Activated T-cell treated with anti-CD3 and anti-CD28 coated beads for 48 hours (primary cell): ENCODE measurements around the gene STX4.

ENCODE experiments used
- DNase-seq: peaks from one replicate; pipeline ENCODE4 v3.0.0-alpha.2; 2020; ENCODE audit warnings: low read depth

STX4 gene

GRCh38 chr16:31064882-31065461 is 31.6 kb downstream of the STX4 start:
- DNase-seq, result no peak

- DNase-seq, result no peak
Measured at GRCh38 chr16:31067342-31067741, 34.0 kb downstream of the STX4 start.

GRCh38 chr16:31071861-31072260 is 38.5 kb downstream of the STX4 start:
- no peak for DNase-seq

DNA sequence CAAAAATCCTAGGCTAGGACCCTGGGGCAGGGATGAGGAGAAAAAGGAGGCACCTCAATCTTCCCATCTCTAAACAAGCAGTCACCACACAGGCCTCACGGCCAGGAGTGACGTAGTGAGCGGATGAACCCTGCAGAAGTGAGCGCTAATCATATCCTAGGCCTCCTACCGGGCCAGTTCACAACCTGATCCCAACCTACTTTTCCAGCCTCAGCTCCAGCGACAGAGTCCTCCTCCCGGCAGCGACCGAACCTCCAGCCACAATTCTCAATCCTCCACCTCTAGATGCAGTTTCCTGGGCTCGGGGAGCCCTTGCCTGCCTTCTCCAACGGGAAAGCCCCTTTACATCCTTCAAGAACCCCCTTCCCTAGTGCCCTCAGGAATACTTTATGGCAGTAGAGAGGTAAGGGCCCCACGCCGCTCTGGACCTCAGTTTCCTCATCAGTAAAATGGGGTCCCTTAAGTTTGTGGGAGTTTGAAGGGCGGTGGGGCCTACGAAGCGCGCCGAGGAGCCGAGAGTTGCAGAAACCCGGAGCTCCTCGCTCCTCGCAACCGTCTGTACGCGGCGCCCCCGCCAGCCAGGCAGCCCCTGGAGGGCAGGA is 39.3 kb downstream of the STX4 start:
- no peak for DNase-seq

DNA sequence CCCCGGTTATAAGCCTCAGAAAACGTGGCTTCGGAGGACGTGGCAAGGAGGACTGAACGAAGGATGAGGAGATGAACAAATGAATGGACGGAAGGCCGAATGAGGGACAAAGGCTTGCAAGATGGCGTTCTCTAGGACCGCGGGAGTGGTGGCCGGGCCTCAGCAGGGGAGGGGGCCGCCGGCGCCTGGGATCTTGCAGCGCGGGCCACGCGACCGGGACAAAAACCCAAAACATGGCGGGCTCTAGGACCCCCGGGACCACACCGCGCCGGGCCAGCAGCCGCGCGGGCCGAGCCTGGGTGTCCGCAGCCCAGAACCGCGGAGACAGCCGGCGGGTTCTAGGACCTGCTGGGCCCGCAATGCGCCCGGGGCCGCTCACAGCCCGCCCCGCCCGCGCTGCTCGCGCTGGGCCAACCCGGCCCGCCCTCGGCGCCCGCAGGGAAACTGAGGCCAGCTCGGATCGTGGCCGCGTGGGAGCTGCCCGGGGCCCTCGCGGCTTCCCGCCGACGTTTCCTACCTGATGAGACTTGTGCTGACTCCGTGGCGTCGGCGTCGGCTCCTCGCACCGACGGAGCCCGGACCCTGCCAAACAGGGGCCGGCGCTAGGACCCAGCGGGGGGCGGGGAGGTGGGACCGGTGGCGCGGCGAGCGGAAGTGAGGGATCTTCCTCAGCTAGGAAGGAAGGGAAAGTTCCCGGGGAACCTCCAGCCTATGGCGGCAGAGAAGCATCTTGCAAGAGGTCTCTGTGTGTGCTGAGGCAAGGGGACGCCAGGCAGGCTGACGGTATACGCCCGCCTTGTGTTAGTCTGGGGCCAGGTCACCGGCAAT is 40.0 kb downstream of the STX4 start:
- DNase-seq, result peak; percentile 86

DNA sequence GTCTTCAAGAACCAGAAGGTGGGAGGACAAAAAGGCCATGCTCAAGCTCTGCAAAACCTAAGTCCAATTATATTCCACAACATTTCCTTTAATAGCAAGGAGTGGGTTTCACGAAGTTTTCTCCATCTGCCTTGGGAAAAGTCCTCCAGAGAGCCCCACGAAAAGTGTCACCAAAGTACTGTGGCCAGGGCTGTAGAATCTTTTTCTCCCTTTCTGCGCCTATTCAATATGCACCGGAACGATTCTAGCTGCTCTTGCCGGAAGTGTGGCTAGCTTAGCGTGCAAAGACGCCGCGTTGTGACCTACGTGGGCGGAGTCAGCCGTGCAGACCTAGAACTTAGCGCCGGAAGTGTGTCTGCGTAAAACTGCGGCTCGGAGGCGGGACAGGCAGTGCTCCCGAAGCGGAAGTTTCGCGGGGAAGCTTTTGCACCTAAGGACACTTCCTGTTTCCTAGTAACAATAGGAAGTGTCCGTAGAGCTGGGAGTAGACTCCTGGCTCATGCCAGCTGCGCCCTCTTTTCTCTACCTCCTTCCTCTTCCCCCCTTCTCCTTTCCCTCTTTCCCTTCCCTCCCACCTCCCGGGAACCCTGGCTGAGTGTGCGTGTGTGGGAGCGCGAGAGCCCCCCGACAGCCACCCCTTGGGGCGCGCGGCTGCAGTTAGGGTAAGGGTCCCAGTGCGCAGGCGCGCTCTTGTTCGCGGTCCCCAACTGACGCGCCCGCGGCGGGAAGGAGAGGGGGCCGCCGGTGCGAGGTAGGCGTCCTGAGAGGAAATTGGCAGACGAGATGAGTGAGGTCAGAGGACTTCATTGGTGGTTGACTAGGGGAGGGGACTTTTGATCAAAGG is 40.8 kb downstream of the STX4 start, which contains the start of the genes ZNF646 and ZNF668:
Gene ZNF646 (plus strand): TSS at position 453 of the 844 bp plus-strand sequence. CDS start 1,903 bp downstream, outside the sequence.
Gene ZNF668 (minus strand): TSS at position 271 of the 844 bp plus-strand sequence. CDS start 9,781 bp downstream, outside the sequence.
- DNase-seq, result peak; percentile 96

GRCh38 chr16:31074814-31075183 is 41.4 kb downstream of the STX4 start:
- DNase-seq, result no peak

DNA sequence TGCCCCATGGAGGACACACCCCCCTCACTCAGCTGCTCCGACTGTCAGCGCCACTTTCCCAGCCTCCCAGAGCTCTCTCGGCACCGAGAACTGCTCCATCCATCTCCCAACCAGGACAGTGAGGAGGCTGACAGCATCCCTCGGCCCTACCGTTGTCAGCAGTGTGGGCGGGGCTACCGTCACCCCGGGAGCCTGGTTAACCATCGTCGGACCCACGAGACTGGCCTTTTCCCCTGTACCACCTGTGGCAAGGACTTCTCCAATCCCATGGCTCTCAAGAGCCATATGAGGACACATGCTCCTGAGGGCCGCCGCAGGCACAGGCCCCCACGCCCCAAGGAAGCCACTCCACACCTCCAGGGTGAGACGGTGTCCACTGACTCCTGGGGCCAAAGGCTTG is 43.0 kb downstream of the STX4 start:
- DNase-seq, result no peak

DNA sequence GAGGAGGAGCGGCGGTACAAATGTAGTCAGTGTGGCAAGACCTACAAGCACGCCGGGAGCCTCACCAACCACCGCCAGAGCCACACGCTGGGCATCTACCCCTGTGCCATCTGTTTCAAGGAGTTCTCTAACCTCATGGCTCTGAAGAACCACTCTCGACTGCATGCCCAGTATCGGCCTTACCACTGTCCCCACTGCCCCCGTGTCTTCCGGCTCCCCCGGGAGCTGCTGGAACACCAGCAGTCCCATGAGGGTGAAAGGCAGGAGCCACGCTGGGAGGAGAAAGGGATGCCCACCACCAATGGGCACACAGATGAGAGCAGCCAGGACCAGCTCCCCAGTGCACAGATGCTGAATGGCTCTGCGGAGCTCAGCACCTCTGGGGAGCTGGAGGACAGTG is 43.7 kb downstream of the STX4 start:
- DNase-seq, result no peak

- no peak for DNase-seq
Measured at GRCh38 chr16:31077592-31078396, 44.4 kb downstream of the STX4 start.

- no peak for DNase-seq
Measured at GRCh38 chr16:31078597-31079341, 45.4 kb downstream of the STX4 start.

- DNase-seq, result no peak
Measured at GRCh38 chr16:31079342-31079944, 46.1 kb downstream of the STX4 start.

GRCh38 chr16:31080035-31080629 is 46.8 kb downstream of the STX4 start:
- no peak for DNase-seq

GRCh38 chr16:31080756-31081419 is 47.5 kb downstream of the STX4 start:
- no peak for DNase-seq

- DNase-seq, result no peak
Measured at GRCh38 chr16:31081428-31082351, 48.3 kb downstream of the STX4 start.

DNA sequence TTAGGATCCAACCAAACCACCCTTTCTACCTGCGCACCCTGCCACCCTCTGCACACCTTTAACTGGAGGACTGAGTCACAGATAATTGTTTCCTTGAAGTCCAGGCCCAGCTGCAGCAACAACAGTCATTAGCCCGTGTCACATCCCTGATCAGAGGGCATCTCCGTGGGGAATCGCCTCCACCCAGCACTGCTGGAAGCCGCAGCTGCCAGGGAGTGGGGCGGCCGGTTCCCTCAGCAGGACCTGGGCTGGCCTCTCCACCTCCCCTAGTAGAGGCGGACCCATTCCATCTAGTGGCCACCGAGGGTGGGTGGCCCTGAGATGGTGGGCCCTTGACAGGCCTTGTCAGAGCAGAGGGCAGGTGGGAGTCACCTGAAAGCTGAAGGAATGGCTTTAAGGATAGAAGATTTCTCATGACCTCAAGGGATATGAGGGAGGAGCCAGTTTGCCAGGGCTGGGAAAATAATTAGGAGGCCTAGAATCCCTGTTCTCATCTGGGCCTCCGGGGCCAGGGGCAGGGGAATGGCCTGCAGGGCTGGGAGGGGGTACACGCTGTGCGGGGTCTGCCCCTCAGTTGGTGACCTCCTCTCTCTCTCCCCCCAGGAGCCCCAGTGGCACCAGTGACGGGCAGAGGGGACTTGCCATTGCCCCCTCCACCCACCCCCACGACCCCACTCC is 49.1 kb downstream of the STX4 start:
- DNase-seq, result no peak

DNA sequence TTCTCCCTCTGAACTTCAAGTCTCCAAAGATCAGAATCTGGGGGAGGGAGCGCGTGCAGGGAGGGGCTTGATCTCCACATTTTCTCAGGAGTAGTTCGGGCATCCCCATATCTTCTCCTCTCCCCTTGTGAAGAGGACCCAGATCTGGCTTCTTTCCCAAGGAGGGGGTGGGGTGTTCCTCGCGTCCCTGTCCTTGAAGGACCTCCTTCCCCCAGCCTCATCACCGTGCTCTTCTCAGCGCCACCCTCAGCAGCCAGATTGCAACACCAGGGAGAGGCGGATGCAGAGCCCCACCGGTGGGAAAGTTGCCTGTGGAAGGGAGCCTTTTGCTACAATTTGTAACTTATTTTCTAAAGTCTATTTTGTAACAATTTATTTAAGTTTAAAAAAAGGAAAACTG is 49.7 kb downstream of the STX4 start:
- no peak for DNase-seq

- DNase-seq, result no peak
Measured at GRCh38 chr16:31083556-31083955, 50.2 kb downstream of the STX4 start.
